NCI-H1436 treated with DMSO at 0.1 percent for 48 hours (cell line): ENCODE data around the gene GCNT3.
A peak's percentile ranks its signal among the peaks of the same experiment; 100 is the strongest.

ENCODE experiments used
- DNase-seq: peaks from one replicate; lab custom pipeline; 2025; lab: John Stamatoyannopoulos, UW

Gene GCNT3

DNA sequence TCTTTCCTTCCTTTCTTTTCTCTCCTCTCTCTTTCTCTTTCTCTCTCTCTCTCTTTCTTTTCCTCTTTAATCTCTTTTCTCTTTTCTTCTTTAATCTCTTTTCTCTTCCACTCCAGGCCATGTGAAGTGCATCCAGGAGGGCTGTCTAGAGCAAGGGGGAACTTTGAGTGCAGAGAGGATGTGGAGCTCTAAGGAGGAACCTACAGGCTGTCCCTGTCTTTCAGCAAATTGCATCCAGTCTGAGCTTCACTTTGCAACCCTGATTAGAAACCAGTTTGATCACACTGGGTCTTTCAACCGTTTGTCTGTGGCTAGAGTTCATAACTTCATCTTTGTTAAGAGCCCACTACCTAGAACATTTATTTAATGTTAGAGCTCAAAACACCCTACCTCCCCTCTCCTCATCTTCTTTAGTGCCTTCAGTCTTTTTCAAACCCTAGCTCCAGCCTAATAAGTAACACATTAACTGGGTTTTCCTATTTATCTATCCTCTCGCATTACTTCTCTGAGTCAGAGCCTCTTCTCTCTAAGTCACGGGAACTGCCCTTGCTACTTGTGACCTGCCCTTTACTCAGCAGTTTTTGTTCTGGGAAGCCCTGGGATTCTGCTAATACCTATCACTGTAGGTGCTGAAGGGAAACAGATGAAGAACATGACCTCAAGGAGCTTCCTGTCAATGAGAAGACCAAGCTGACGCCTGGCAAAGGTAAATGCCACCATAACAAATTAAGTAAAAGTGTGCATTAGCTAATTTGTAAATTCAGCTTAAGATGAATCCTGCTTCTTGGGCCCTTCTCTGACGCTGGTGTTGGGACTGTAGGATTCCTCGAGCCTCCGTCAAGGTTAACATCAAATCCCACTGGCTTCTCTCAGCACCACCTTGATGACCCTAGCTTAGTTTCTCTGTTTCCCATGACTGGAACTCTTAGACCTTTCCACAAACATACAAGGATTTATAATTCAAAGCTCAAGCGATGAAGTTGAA is at the start of gene GCNT3:
TSS of gene GCNT3 (plus strand) at position 508 of the 985 bp plus-strand sequence. CDS start 6,456 bp downstream, outside the sequence.
- no peak for DNase-seq

DNA sequence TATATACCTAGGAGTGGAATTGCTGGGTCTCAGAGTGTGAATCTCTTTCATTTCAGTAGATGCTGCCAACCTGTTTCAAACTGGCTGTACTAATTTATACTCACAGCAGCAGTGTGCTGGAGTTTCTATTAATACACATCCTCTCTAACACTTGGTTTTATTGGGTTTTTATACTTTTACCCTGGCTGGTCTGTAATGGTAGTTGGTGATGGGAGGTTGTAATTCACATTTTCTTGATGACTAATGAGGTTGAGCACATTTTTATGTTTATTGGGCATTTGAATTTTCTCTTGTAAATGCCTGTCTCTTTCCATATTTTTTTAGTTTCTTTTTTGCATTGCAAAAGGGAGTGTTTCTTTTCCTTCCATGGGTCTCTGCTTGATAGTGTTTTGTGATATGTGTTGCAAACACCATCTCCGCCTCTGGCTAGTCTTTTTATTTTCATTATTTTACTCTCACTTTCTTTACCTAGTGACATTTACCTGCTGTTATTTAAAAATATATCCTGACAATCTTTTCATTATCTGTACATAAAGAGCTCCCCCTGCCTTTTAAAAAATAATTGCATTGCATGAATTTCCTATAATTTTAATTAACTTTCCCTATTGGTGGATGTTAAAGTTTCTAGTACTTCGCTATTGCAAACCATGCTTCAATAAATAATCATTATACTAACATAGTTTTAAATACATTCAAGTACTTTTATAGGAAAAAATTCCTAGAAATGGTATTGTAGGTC is 49.0 kb upstream of the GCNT3 start:
- DNase-seq: no peak

DNA sequence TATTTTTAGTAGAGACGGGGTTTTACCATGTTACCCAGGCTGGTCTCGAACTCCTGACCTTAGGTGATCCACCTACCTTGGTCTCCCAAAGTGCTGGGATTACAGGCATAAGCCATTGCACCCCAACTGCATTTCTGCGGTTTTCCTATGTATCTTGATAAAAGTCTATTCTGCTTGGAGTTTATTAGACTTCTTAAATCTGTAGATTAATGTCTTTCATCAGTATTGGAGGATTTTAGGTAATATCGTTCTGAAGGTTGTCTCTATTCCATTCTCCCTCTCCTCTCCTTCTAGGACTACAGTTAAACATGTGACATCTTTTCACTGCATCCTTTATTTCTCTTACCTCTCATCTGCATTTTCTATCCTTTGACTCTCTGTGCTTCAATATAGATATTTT is 46.3 kb upstream of the GCNT3 start:
- DNase-seq: no peak

DNA sequence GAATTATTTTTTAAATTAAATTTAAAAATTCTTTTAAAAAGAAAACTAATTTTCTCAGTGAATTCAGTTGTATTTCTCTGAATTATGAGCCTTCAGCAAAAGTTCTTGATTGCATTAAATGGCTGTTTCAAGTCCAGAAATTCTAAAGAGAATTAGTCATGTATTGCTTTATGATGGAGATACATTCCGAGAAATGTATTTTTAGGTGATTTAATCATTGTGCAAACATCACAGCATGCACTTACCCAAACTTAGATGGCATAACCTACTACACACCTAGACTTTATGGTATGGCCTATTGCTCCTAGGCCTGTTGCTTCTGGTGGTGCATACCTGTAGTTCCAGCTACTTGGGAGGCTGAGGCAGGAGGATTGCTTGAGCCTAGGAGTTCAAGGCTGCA is 44.3 kb upstream of the GCNT3 start:
- no peak for DNase-seq

GRCh38 chr15:59569477-59569876 is 42.1 kb upstream of the GCNT3 start:
- no peak for DNase-seq

GRCh38 chr15:59570315-59570714 is 41.3 kb upstream of the GCNT3 start:
- no peak for DNase-seq

DNA sequence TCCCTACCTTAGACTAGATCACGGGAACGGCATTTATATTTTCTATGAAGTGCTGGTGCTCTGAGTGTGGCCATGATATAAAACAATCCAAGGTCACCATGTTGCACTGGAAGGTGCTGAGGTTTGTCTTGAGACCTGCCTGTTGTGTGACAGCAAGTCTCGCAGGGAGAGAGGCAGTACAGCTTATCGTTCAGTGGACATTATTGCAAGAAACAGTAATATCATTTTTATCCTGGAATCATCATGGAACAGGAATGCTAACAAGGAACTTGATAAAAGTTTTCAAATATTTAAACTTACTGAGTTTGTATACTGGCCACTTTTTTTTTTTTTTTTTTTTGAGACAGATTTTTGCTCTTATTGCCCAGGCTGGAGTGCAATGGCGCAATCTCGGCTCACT is 40.0 kb upstream of the GCNT3 start:
- DNase-seq: no peak

GRCh38 chr15:59583088-59583487 is 28.5 kb upstream of the GCNT3 start:
- no peak for DNase-seq

DNA sequence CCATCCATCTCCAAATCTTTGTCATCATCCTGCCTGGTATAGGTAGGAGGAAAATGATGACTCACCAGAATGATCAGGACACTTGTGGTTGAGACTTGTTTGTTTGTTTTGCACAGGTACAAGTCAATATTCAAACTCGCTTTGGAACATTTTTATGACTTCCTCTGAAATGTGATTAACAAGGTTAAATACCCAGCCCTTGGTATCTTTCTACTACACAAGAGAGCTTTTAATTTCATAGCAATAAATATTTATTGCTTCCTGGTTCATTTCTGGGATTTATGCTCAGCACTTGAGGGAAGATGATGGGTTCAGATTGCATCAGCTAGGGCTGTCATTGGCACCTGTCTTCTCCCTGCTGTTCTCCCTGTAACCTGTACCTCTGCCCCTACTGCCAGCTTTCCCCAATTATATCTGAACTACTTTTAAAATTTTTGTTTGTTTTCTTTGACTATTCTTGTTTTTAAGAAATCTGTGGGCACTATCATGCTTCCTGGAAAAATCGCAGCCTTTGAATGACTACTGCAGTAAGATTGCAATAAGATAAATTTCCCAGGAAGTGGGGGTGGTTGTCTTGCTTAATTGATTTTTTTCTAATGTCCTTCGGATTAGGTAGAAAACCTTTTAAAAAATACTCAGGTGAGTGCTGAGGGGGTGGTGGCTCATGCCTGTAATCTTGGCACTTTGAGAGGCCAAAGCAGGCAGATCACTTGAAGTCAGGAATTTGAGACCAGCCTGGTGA is 24.3 kb upstream of the GCNT3 start:
- peak; percentile 15 for DNase-seq

- DNase-seq: no peak
These were observed 21.6 kb upstream of the GCNT3 start for GRCh38 chr15:59590027-59590426.

- DNase-seq: no peak
These were observed 20.2 kb upstream of the GCNT3 start for GRCh38 chr15:59591356-59591755.

- no peak for DNase-seq
These were observed 17.1 kb upstream of the GCNT3 start for GRCh38 chr15:59594493-59594942.

GRCh38 chr15:59594991-59595390 is 16.6 kb upstream of the GCNT3 start:
- DNase-seq: no peak

- DNase-seq: no peak
These were observed 16.1 kb upstream of the GCNT3 start for GRCh38 chr15:59595434-59595915.

DNA sequence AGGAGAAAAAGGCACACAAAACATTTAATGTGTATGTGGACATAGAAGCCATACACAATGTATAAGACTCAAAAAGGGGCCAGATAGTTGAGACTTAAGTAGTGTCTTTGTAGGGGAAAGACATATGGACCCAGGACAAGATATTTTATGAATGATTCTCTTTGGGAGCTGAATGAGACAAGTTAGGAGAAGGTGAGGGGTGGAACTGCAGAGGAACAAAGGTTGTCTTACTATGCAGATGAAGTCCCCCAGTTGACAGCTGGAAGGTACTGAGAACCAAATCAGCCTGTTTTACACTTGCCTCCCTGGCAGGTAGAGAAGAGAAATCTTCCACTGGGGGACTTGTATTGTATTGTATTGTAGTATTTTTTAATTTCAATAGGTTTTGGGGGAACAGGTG is 14.9 kb upstream of the GCNT3 start:
- no peak for DNase-seq

- no peak for DNase-seq
These were observed 13.1 kb upstream of the GCNT3 start for GRCh38 chr15:59598461-59598860.

DNA sequence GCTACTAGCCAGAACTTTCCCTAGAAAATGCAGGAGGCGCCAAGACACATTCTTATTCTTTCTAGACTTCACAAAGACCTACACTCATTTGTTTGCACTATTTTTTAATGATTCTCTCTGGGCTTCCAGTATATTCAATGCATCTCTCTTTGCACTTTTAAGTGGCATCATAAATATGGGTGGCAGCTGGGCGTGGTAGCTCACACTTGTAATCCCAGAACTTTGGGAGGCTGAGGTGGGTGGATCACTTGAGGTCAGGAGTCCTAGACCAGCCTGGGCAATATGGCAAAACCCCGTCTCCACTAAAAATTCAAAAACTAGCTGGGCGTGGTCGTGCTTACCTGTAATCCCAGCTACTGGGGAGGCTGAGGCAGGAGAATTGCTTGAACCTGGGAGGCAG is 5.6 kb upstream of the GCNT3 start:
- no peak for DNase-seq

DNA sequence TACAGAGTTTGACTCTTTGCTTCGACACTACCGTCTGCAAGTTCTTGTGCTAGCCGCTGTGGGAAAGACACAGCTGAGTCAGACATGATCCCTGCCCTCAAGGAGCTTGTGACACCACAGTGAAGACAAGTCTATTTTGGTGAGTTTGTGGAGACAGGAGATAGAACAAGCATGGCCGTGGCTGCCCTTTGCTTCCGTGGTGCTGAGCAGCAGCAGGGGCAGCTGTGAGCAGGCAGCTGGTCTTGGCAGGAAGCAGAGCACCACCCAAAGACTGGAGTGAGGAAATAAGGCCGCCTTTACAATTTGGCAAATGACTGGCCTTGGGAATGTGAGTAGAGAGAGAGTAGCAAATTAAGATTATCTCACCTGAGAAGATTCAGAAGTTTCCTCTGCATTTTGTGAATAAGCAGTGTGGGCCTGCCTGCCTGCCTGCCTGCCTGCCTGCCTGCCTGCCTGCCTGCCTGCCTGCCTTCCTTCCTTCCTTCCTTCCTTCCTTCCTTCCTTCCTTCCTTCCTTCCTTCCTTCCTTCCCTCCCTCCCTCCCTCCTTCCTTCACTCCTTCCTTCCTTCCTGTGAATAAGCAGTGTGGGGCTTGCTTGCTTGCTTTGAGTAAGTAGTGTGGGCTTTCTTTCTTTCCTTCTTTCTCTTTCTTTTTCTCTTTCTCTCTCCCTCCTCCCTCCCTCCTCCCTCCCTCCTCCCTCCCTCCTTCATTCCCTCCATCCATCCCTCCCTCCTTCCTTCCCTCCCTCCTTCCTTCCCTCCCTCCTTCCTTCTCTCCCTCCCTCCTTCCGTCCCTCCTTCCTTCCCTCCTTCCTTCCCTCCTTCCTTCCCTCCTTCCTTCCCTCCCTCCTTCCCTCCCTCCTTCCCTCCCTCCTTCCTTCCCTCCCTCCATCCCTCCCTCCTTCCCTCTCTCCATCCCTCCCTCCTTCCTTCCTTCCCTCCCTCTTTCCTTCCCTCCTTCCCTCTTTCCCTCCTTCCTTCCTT is 1.6 kb upstream of the GCNT3 start:
- DNase-seq: no peak

DNA sequence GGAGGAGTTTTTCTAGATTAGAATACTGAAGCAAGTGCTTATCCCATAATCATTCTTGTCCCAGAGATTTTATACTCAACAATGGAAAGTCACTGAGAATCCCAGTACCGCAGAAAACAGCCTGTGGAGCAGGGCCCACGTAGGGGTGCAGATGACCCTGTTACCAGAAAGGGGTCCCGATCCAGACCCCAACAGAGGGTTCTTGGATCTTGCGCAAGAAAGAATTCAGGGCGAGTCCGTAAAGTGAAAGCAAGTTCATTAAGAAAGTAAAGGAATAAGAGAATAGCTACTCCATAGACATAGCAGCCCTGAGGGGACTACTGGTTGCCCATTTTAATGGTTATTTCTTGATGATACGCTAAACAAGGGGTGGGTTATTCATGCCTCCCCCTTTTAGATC is 2.6 kb downstream of the GCNT3 start:
- no peak for DNase-seq

GRCh38 chr15:59615661-59616060 is 4.1 kb downstream of the GCNT3 start:
- no peak for DNase-seq

GRCh38 chr15:59616379-59616778 is 4.8 kb downstream of the GCNT3 start:
- DNase-seq: no peak
